IPS-NIHi7 (cell line): ENCODE data around the gene MAP3K14.

Experiments
- DNase-seq: peaks from one replicate; pipeline ENCODE4 v3.0.0; 2012; ENCODE audit warnings: mixed read lengths; ENCODE audit errors: extremely low spot score

MAP3K14 gene

GRCh38 chr17:45317111-45317928 is 500 bp upstream of the MAP3K14 start:
- DNase-seq = peak; percentile 100

- no peak for DNase-seq
These were observed 979 bp downstream of the MAP3K14 start for GRCh38 chr17:45315648-45316433.

GRCh38 chr17:45314741-45315647 is 1.8 kb downstream of the MAP3K14 start:
- DNase-seq = no peak

GRCh38 chr17:45313996-45314740 is 2.7 kb downstream of the MAP3K14 start:
- DNase-seq = no peak

- no peak for DNase-seq
These were observed 3.4 kb downstream of the MAP3K14 start for GRCh38 chr17:45313421-45313771.

- no peak for DNase-seq
These were observed 4.1 kb downstream of the MAP3K14 start for GRCh38 chr17:45312477-45313420.

- no peak for DNase-seq
These were observed 4.9 kb downstream of the MAP3K14 start for GRCh38 chr17:45311760-45312476.

GRCh38 chr17:45311401-45311759 is 5.4 kb downstream of the MAP3K14 start:
- DNase-seq = no peak

GRCh38 chr17:45310380-45311324 is 6.2 kb downstream of the MAP3K14 start:
- DNase-seq = no peak

- DNase-seq = no peak
These were observed 7.4 kb downstream of the MAP3K14 start for GRCh38 chr17:45309400-45309799.

- no peak for DNase-seq
These were observed 8.0 kb downstream of the MAP3K14 start for GRCh38 chr17:45308840-45309239.

- no peak for DNase-seq
These were observed 8.8 kb downstream of the MAP3K14 start for GRCh38 chr17:45308016-45308365.

GRCh38 chr17:45307290-45308015 is 9.4 kb downstream of the MAP3K14 start:
- DNase-seq = no peak

- no peak for DNase-seq
These were observed 10.2 kb downstream of the MAP3K14 start for GRCh38 chr17:45306623-45307022.

GRCh38 chr17:45306094-45306493 is 10.7 kb downstream of the MAP3K14 start:
- DNase-seq = no peak

- DNase-seq = no peak
These were observed 11.2 kb downstream of the MAP3K14 start for GRCh38 chr17:45305530-45306087.

- no peak for DNase-seq
These were observed 14.1 kb downstream of the MAP3K14 start for GRCh38 chr17:45302649-45303173.
